GM23338 (cell line): ENCODE results near the gene EFCAB8. TPM values are rescaled to one million over a fixed set of nuclear protein-coding genes. Genes with fewer than 3 reads are reported as not detected.

ENCODE experiments used
- ATAC-seq: fragments of 200-7000 bp; cut with Tn5 transposase; 3 replicates; pipeline ENCODE4 v1.9.1; 2020
- DNase-seq: peaks from one replicate; pipeline ENCODE4 v3.0.0-alpha.2; 2015; ENCODE audit warnings: low spot score
- H2AFZ ChIP-seq: fragments of 200-600 bp; sonication (generic); 2 replicates; pipeline ENCODE4 v1.8.0; 2016; ENCODE audit warnings: antibody characterized with exemption, mild to moderate bottlenecking, moderate library complexity
- H3F3A ChIP-seq: fragments of 200-600 bp; sonication (generic); replicated peaks from 2 replicates; pipeline ENCODE4 v1.8.0; 2017; ENCODE audit warnings: antibody characterized with exemption, mixed run types, low read depth
- H3K27ac ChIP-seq: fragments of 200-600 bp; sonication (generic); 2 replicates; pipeline ENCODE4 v1.6.1; 2016; ENCODE audit warnings: low read depth
- H3K27me3 ChIP-seq: fragments of 200-600 bp; sonication (generic); 2 replicates; pipeline ENCODE4 v1.8.0; 2016; ENCODE audit warnings: mild to moderate bottlenecking, mixed run types, moderate library complexity; ENCODE audit not compliant: insufficient read depth
- H3K36me3 ChIP-seq: fragments of 200-600 bp; sonication (generic); 2 replicates; pipeline ENCODE4 v1.8.0; 2016; ENCODE audit warnings: mild to moderate bottlenecking; ENCODE audit not compliant: insufficient read depth
- H3K4me1 ChIP-seq: fragments of 200-600 bp; sonication (generic); 2 replicates; pipeline ENCODE4 v1.8.0; 2016; ENCODE audit warnings: mild to moderate bottlenecking, moderate library complexity; ENCODE audit not compliant: insufficient read depth
- H3K4me2 ChIP-seq: fragments of 200-600 bp; sonication (generic); 2 replicates; pipeline ENCODE4 v1.7.1; 2017; ENCODE audit warnings: mixed run types
- H3K4me3 ChIP-seq: fragments of 200-600 bp; sonication (generic); 2 replicates; pipeline ENCODE4 v1.6.1; 2016; ENCODE audit warnings: mixed run types
- H3K79me2 ChIP-seq: fragments of 200-600 bp; sonication (generic); replicated peaks from 2 replicates; pipeline ENCODE4 v1.8.0; 2017; ENCODE audit warnings: mild to moderate bottlenecking; ENCODE audit not compliant: insufficient read depth
- H3K9me2 ChIP-seq: fragments of 200-600 bp; sonication (generic); 2 replicates; pipeline ENCODE4 v1.8.0; 2017; ENCODE audit not compliant: insufficient read depth
- H4K20me1 ChIP-seq: fragments of 200-600 bp; sonication (generic); replicated peaks from 2 replicates; pipeline ENCODE4 v1.8.0; 2017; ENCODE audit warnings: mild to moderate bottlenecking; ENCODE audit not compliant: insufficient read depth
- H3K27ac Mint-ChIP-seq: 2 replicates; pipeline ENCODE4 v1.8.0; 2020; ENCODE audit warnings: inconsistent platforms, mild to moderate bottlenecking, moderate library complexity, mixed read lengths
- H3K27me3 Mint-ChIP-seq: 3 replicates; pipeline ENCODE4 v1.8.0; 2022; ENCODE audit warnings: low read depth, mild to moderate bottlenecking, moderate library complexity, mixed read lengths, inconsistent platforms; ENCODE audit not compliant: insufficient read depth, poor library complexity
- H3K36me3 Mint-ChIP-seq: 3 replicates; pipeline ENCODE4 v1.8.0; 2021; ENCODE audit warnings: low read depth, mild to moderate bottlenecking, inconsistent platforms, moderate library complexity, mixed read lengths
- H3K4me1 Mint-ChIP-seq: 3 replicates; pipeline ENCODE4 v1.8.0; 2020; ENCODE audit warnings: mild to moderate bottlenecking, inconsistent platforms, mixed read lengths
- H3K4me3 Mint-ChIP-seq: 3 replicates; pipeline ENCODE4 v1.8.0; 2021; ENCODE audit warnings: moderate library complexity, mild to moderate bottlenecking, inconsistent platforms, mixed read lengths
- H3K9me3 Mint-ChIP-seq: 3 replicates; pipeline ENCODE4 v1.8.0; 2020; ENCODE audit warnings: moderate library complexity, mild to moderate bottlenecking, inconsistent platforms, mixed read lengths
- CREB1 ChIP-seq: fragments of 250-450 bp; sonication (Bioruptor Pico); IDR thresholded peaks from 2 replicates; pipeline ENCODE4 v1.5.0; 2020; ENCODE audit warnings: low read depth, mild to moderate bottlenecking, moderate library complexity
- CTCF ChIP-seq, 2 experiments: fragments of 200-600 bp in 1 of 2; sonication (generic) in 1 of 2; conservative IDR thresholded peaks; 2 replicates each; pipeline versions ENCODE4 v1.5.1 to v1.6.1; 2016 to 2017; ENCODE audit warnings: antibody characterized with exemption in 2 of 2, low read depth in 2 of 2, mild to moderate bottlenecking in 2 of 2, moderate library complexity in 1 of 2
- ETS1 ChIP-seq: IDR thresholded peaks from 2 replicates; pipeline ENCODE4 v1.6.1; 2016; ENCODE audit warnings: antibody characterized with exemption
- EZH2 ChIP-seq: fragments of 200-600 bp; sonication (generic); IDR thresholded peaks from one replicate; pipeline ENCODE4 v1.8.0; 2017; ENCODE audit warnings: antibody characterized with exemption, mild to moderate bottlenecking, low read depth; ENCODE audit not compliant: unreplicated experiment
- EZH2phosphoT487 ChIP-seq: fragments of 200-600 bp; sonication (generic); IDR thresholded peaks from one replicate; pipeline ENCODE4 v1.8.1; 2018; ENCODE audit warnings: antibody characterized with exemption; ENCODE audit not compliant: unreplicated experiment
- JUNB ChIP-seq: IDR thresholded peaks from one replicate; pipeline ENCODE4 v1.6.1; 2016; ENCODE audit warnings: antibody characterized with exemption; ENCODE audit not compliant: unreplicated experiment
- POLR2AphosphoS5 ChIP-seq: IDR thresholded peaks from 2 replicates; pipeline ENCODE4 v1.6.1; 2016; ENCODE audit warnings: antibody characterized with exemption, low read depth
- STAT1 ChIP-seq: IDR thresholded peaks from one replicate; pipeline ENCODE4 v1.6.1; 2016; ENCODE audit warnings: antibody characterized with exemption; ENCODE audit not compliant: unreplicated experiment
- ZNF114 ChIP-seq: fragments of 250-450 bp; sonication (Bioruptor Pico); IDR thresholded peaks from 2 replicates; pipeline ENCODE4 v1.5.0; 2020; ENCODE audit warnings: mild to moderate bottlenecking, moderate library complexity
- ZNF331 ChIP-seq: fragments of 250-450 bp; sonication (Bioruptor Pico); IDR thresholded peaks from 2 replicates; pipeline ENCODE4 v1.5.0; 2020; ENCODE audit warnings: low read depth, mild to moderate bottlenecking, moderate library complexity
- ZNF462 ChIP-seq: fragments of 250-450 bp; sonication (Bioruptor Pico); IDR thresholded peaks from 2 replicates; pipeline ENCODE4 v1.5.0; 2020; ENCODE audit warnings: mild to moderate bottlenecking, moderate library complexity
- polyA plus RNA-seq: library from polyadenylated mRNA; unstranded; fragments of >200 nt; fragmentation: Nextera tagmentation; extraction: Ambion mirVana; gene quantifications from 2 replicates; pipeline ENCODE4 v1.2.1, GENCODE V29; 2016
- total RNA-seq: library from RNA; depleted of rRNA; stranded (reverse); fragments of >200 nt; shearing (Covaris generic); gene quantifications from 2 replicates; pipeline ENCODE4 v1.2.3, GENCODE V29; 2014
- TF ChIP-seq, protein P1 (sequence below): IDR thresholded peaks from one replicate; pipeline ENCODE4 v1.6.1; 2018; ENCODE audit warnings: antibody characterized with exemption; ENCODE audit not compliant: unreplicated experiment

Gene EFCAB8
- total and polyA plus RNA-seq, 2 experiments from 2014 or later, result 0.35 TPM; not detected in 1

GRCh38 chr20:32917191-32917950, 58.6 kb downstream of the EFCAB8 start:
- H3K27me3 ChIP-seq, result no peaks in the 10 kb centered on the region
- peaks cover 4% of the 10 kb centered on the region; the same call in 2 of the 3 replicates for H3K36me3 Mint-ChIP-seq
- no peaks in the 10 kb centered on the region for H3K79me2 ChIP-seq
- no peak overlapping the region for H3K27ac Mint-ChIP-seq
- no peak overlapping the region for H2AFZ ChIP-seq
- no peaks in the 10 kb centered on the region for H3K9me2 ChIP-seq
- H3K36me3 ChIP-seq, result no peaks in the 10 kb centered on the region; the same call in 1 of the 2 replicates
- H3K4me3 Mint-ChIP-seq, result no peak overlapping the region
- no peaks in the 10 kb centered on the region for H3K4me1 ChIP-seq
- no peaks in the 10 kb centered on the region for H3F3A ChIP-seq
- H3K4me1 Mint-ChIP-seq, result no peaks in the 10 kb centered on the region
- ATAC-seq, result no peak
- no peak overlapping the region for H3K27ac ChIP-seq
- peaks cover 27% of the 10 kb centered on the region for H3K9me3 Mint-ChIP-seq
- TF ChIP-seq JUNB (no peak), CTCF (conservative IDR thresholded peaks at IDR 0.05; ENCODE audit: low read depth in 2 of 2) (no peak), ZNF462 (CRISPR knock-in tag) (no peak), CREB1 (CRISPR knock-in tag) (no peak), ETS1 (no peak), EZH2phosphoT487 (no peak), STAT1 (no peak), POLR2AphosphoS5 (no peak), ZNF114 (no peak), EZH2 (no peak), ZNF331 (CRISPR knock-in tag) (no peak)
- TF ChIP-seq, protein P1, sequence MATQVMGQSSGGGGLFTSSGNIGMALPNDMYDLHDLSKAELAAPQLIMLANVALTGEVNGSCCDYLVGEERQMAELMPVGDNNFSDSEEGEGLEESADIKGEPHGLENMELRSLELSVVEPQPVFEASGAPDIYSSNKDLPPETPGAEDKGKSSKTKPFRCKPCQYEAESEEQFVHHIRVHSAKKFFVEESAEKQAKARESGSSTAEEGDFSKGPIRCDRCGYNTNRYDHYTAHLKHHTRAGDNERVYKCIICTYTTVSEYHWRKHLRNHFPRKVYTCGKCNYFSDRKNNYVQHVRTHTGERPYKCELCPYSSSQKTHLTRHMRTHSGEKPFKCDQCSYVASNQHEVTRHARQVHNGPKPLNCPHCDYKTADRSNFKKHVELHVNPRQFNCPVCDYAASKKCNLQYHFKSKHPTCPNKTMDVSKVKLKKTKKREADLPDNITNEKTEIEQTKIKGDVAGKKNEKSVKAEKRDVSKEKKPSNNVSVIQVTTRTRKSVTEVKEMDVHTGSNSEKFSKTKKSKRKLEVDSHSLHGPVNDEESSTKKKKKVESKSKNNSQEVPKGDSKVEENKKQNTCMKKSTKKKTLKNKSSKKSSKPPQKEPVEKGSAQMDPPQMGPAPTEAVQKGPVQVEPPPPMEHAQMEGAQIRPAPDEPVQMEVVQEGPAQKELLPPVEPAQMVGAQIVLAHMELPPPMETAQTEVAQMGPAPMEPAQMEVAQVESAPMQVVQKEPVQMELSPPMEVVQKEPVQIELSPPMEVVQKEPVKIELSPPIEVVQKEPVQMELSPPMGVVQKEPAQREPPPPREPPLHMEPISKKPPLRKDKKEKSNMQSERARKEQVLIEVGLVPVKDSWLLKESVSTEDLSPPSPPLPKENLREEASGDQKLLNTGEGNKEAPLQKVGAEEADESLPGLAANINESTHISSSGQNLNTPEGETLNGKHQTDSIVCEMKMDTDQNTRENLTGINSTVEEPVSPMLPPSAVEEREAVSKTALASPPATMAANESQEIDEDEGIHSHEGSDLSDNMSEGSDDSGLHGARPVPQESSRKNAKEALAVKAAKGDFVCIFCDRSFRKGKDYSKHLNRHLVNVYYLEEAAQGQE, result no peak
- DNase-seq, result no peak
- no peak overlapping the region for H3K4me2 ChIP-seq
- no peaks in the 10 kb centered on the region for H4K20me1 ChIP-seq
- no peak overlapping the region for H3K4me3 ChIP-seq
- no peaks in the 10 kb centered on the region for H3K27me3 Mint-ChIP-seq
